ENCODE data around the gene ATP2B2.

DNA sequence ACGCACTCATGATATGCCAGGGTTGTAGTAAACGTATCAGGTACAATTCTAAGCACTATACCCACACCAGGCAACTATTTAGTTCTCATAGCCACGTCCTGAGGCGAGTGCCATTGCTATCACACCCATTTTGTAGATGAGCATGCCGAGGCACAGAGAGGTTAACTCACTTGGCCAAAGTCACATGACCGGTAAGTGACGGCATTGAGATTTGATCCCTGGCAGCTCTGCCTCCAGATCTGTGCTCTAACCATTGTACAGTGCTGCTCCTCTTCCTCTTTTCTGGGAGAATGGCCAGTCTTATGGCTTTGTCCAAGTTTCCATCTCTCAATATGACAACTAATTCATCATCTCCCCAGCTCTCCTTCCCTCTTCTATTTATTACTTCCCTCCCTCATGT, 18.9 kb upstream of the ATP2B2 start:
- TF ChIP-seq CTCF (IDR thresholded peaks at IDR 0.05 in 4 of 5, conservative IDR thresholded peaks at IDR 0.05 in 1 of 5) (no peak), POLR2A (IDR thresholded peaks at IDR 0.05) (no peak)
